K562 (cell line): ENCODE measurements around the gene CD109.

Source experiments
- CBX2 ChIP-seq: fragments of 200-600 bp; sonication (generic); IDR thresholded peaks from one replicate; pipeline ENCODE4 v1.6.1; 2012; ENCODE audit warnings: mild to moderate bottlenecking, low read length, inconsistent platforms; ENCODE audit not compliant: insufficient read depth, poor library complexity, severe bottlenecking
- HES1 ChIP-seq: fragments of 450-650 bp; IDR thresholded peaks from 2 replicates; pipeline ENCODE4 v1.6.1; 2016; ENCODE audit warnings: low read depth, mild to moderate bottlenecking, moderate library complexity
- HEY1 ChIP-seq: fragments of 250-450 bp; sonication (Bioruptor Pico); IDR thresholded peaks from 2 replicates; pipeline ENCODE4 v1.5.0; 2020; ENCODE audit warnings: mild to moderate bottlenecking, moderate library complexity, borderline replicate concordance
- MYBL2 ChIP-seq, 2 experiments: fragments of 450-650 bp in 1 of 2; sonication (generic) in 1 of 2; formaldehyde crosslinking in 1 of 2; IDR thresholded peaks; 2 replicates each; pipeline versions ENCODE4 v1.6.1 to v1.8.1; 2017 to 2022; ENCODE audit warnings: borderline replicate concordance in 1 of 2, inconsistent platforms in 1 of 2, low read depth in 1 of 2, mild to moderate bottlenecking in 1 of 2, missing genetic modification reagents in 1 of 2, moderate library complexity in 1 of 2
- POLR2A ChIP-seq: fragments of 450-650 bp; conservative IDR thresholded peaks from 2 replicates; pipeline ENCODE4 v1.6.1; 2016
- RAD21 ChIP-seq, 2 experiments: fragments of 250-450 bp in 1 of 2; fragments of 450-650 bp in 1 of 2; sonication (Bioruptor Pico) in 1 of 2; formaldehyde crosslinking in 1 of 2; IDR thresholded peaks in 1 of 2; conservative IDR thresholded peaks in 1 of 2; 2 replicates each; pipeline versions ENCODE4 v1.4.0 to v1.8.0; 2020 to 2022; ENCODE audit warnings: mild to moderate bottlenecking in 2 of 2, moderate library complexity in 1 of 2
- STAG1 ChIP-seq: sonication (generic); formaldehyde crosslinking; IDR thresholded peaks from 2 replicates; pipeline ENCODE4 v1.5.0; 2020; ENCODE audit warnings: missing genetic modification reagents, borderline replicate concordance
- TEAD2 ChIP-seq: fragments of 450-650 bp; IDR thresholded peaks from 2 replicates; pipeline ENCODE4 v1.6.1; 2016; ENCODE audit warnings: missing genetic modification characterization, control low read depth, missing compliant biosample characterization
- ZNF282 ChIP-seq: sonication (generic); formaldehyde crosslinking; IDR thresholded peaks from 2 replicates; pipeline ENCODE4 v1.8.1; 2023; ENCODE audit warnings: missing genetic modification reagents
- ZNF324 ChIP-seq: fragments of 250-450 bp; sonication (Bioruptor Pico); IDR thresholded peaks from 2 replicates; pipeline ENCODE4 v1.4.0; 2020; ENCODE audit warnings: mild to moderate bottlenecking
- ZNF785 ChIP-seq: fragments of 250-450 bp; sonication (Bioruptor Pico); IDR thresholded peaks from 2 replicates; pipeline ENCODE4 v1.4.0; 2020; ENCODE audit warnings: mild to moderate bottlenecking
- TF ChIP-seq, protein P1 (sequence below): sonication (generic); formaldehyde crosslinking; IDR thresholded peaks from 2 replicates; pipeline ENCODE4 v1.8.1; 2022; ENCODE audit warnings: missing genetic modification reagents
- TF ChIP-seq, protein P2 (sequence below), 3 experiments: IDR thresholded peaks in 2 of 3; conservative IDR thresholded peaks in 1 of 3; 2 replicates each; pipeline ENCODE4 v1.5.1; 2011 to 2012; ENCODE audit warnings: low read length in 3 of 3, mild to moderate bottlenecking in 3 of 3, control low read depth in 2 of 3, improper control_type of control experiment in 1 of 3, inconsistent platforms in 1 of 3, low read depth in 1 of 3, mixed read lengths in 1 of 3, moderate library complexity in 1 of 3; ENCODE audit not compliant: insufficient read depth in 2 of 3

GRCh38 chr6:73727114-73727513 lies 31.1 kb downstream of the CD109 start:
- no peak for TF ChIP-seq HES1
- TF ChIP-seq POLR2A: no peak
- TF ChIP-seq ZNF282 (CRISPR knock-in tag): no peak
- TF ChIP-seq STAG1 (CRISPR knock-in tag): no peak
- TF ChIP-seq HEY1: no peak
- no peak for TF ChIP-seq TEAD2 (tag)
- TF ChIP-seq ZNF785 (CRISPR knock-in tag): no peak
- TF ChIP-seq, protein P1, sequence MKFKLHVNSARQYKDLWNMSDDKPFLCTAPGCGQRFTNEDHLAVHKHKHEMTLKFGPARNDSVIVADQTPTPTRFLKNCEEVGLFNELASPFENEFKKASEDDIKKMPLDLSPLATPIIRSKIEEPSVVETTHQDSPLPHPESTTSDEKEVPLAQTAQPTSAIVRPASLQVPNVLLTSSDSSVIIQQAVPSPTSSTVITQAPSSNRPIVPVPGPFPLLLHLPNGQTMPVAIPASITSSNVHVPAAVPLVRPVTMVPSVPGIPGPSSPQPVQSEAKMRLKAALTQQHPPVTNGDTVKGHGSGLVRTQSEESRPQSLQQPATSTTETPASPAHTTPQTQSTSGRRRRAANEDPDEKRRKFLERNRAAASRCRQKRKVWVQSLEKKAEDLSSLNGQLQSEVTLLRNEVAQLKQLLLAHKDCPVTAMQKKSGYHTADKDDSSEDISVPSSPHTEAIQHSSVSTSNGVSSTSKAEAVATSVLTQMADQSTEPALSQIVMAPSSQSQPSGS (CRISPR knock-in tag): no peak
- TF ChIP-seq RAD21 (CRISPR knock-in tag; conservative IDR thresholded peaks at IDR 0.05 in 1 of 2, IDR thresholded peaks at IDR 0.05 in 1 of 2): no peak
- TF ChIP-seq CBX2: no peak
- TF ChIP-seq ZNF324 (CRISPR knock-in tag): no peak
- TF ChIP-seq MYBL2 (IDR thresholded peaks at IDR 0.05; ENCODE audit: low read depth): no peak
- no peak for TF ChIP-seq MYBL2 (CRISPR knock-in tag; IDR thresholded peaks at IDR 0.05; ENCODE audit: borderline replicate concordance)
- TF ChIP-seq, protein P2, sequence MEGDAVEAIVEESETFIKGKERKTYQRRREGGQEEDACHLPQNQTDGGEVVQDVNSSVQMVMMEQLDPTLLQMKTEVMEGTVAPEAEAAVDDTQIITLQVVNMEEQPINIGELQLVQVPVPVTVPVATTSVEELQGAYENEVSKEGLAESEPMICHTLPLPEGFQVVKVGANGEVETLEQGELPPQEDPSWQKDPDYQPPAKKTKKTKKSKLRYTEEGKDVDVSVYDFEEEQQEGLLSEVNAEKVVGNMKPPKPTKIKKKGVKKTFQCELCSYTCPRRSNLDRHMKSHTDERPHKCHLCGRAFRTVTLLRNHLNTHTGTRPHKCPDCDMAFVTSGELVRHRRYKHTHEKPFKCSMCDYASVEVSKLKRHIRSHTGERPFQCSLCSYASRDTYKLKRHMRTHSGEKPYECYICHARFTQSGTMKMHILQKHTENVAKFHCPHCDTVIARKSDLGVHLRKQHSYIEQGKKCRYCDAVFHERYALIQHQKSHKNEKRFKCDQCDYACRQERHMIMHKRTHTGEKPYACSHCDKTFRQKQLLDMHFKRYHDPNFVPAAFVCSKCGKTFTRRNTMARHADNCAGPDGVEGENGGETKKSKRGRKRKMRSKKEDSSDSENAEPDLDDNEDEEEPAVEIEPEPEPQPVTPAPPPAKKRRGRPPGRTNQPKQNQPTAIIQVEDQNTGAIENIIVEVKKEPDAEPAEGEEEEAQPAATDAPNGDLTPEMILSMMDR (IDR thresholded peaks at IDR 0.05 in 2 of 3, conservative IDR thresholded peaks at IDR 0.05 in 1 of 3; ENCODE audit: insufficient read depth in 2 of 3, low read depth in 1 of 3, low read length in 3 of 3): no peak
